Ovary (tissue), 9 donors: Measurements from ENCODE around the gene RASAL2. TPM values are rescaled to one million over a fixed set of nuclear protein-coding genes. Genes with fewer than 3 reads are reported as not detected.
"Not testable (repeated sequence)": the region's sequence is repeated elsewhere in the genome, so short reads cannot be mapped to it uniquely, and the experiment has no call there.

Source experiments
- DNase-seq, 5 donors: peaks; one replicate each; pipeline ENCODE4 v3.0.0-alpha.2; 2019 to 2020
- H3K27ac ChIP-seq, 2 donors: fragments of 200-600 bp; one replicate each; pipeline versions ENCODE4 v1.5.1 to v1.8.0; 2019 to 2022
- H3K27me3 ChIP-seq: fragments of 200-600 bp; one replicate; pipeline ENCODE4 v1.8.0; 2022
- H3K36me3 ChIP-seq: fragments of 200-600 bp; sonication (generic); one replicate; pipeline ENCODE4 v1.5.1; 2019
- H3K4me1 ChIP-seq: one replicate; pipeline ENCODE4 v1.8.1; 2013; ENCODE audit warnings: mild to moderate bottlenecking, moderate library complexity; ENCODE audit not compliant: insufficient read depth
- H3K4me3 ChIP-seq: fragments of 200-600 bp; sonication (generic); one replicate; pipeline ENCODE4 v1.5.1; 2017
- H3K9me3 ChIP-seq, 2 donors: fragments of 200-600 bp in 1 of 2; sonication (generic) in 1 of 2; one replicate each; pipeline versions ENCODE4 v1.5.1 to v1.8.1; 2013 to 2019; ENCODE audit warnings: mild to moderate bottlenecking in 1 of 2, moderate library complexity in 1 of 2
- EP300 ChIP-seq: sonication (generic); formaldehyde crosslinking; IDR thresholded peaks from one replicate; pipeline ENCODE4 v1.6.1; 2017; ENCODE audit warnings: antibody characterized with exemption
- POLR2A ChIP-seq: fragments of 450-650 bp; IDR thresholded peaks from one replicate; pipeline ENCODE4 v1.6.1; 2017; ENCODE audit warnings: antibody characterized with exemption, mild to moderate bottlenecking, moderate library complexity
- WGBS, 3 donors: extraction: QIAGEN DNeasy Blood & Tissue Kit in 1 of 3; methylation state at CpG; one replicate each; pipeline versions ENCODE4 v1.1.5 to v1.1.7; 2013 to 2017; 5-methylcytosine and 5-hydroxymethylcytosine counted together
- intact Hi-C, 4 donors: fragments of 100-400 bp; cut with DNase I; formaldehyde crosslinking; loops; one replicate each; pipeline versions ENCODE4 v1.11.0 to v1.15.1; 2022 to 2023
- polyA plus RNA-seq, 2 donors: library from polyadenylated mRNA; stranded (reverse); fragments of 200-250 nt in 1 of 2; fragments of 350-450 nt in 1 of 2; fragmentation: Illumina TruSeq in 1 of 2; extraction: RNeasy Lipid Tissue Mini Kit (QIAGEN cat#74804) in 1 of 2; gene quantifications; one replicate each; pipeline ENCODE4 v1.2.3, GENCODE V29; 2013 to 2014
- total RNA-seq, 7 donors: library from RNA; depleted of rRNA in 2 of 7; stranded (reverse); fragments of >200 nt in 2 of 7; fragmentation: NEBNext Ultra II Directional in 3 of 7; extraction: Animal tissue kit (Norgen Biotek cat#: 25700) in 3 of 7; gene quantifications; one replicate each; pipeline versions ENCODE4 v1.1.0 to v1.2.4, GENCODE V29; 2016 to 2023
- TF ChIP-seq, protein P1 (sequence below), 3 donors: fragments of 450-650 bp in 2 of 3; fragments of 200-600 bp in 1 of 3; IDR thresholded peaks; one replicate each; pipeline versions ENCODE4 v1.5.1 to v1.8.0; 2016 to 2022; ENCODE audit warnings: antibody characterized with exemption in 3 of 3, mild to moderate bottlenecking in 1 of 3
- donor health status: DM: no; HTN: no; CAD: no; lungs with moderate emphysema.
- donor health status: DM: no; HTN: no; CAD: no.
- donor health status: Bipolar disorder and iron deficiency.
- donor health status: DM: yes; HTN: yes; CAD: no.
- donor health status: DM: no; HTN: no; CAD: no.
- donor health status: DM: yes; HTN: yes; CAD: no.

Gene RASAL2
- total and polyA plus RNA-seq, 9 donors = 4.2 to 20.5 (median 11.5) TPM

DNA sequence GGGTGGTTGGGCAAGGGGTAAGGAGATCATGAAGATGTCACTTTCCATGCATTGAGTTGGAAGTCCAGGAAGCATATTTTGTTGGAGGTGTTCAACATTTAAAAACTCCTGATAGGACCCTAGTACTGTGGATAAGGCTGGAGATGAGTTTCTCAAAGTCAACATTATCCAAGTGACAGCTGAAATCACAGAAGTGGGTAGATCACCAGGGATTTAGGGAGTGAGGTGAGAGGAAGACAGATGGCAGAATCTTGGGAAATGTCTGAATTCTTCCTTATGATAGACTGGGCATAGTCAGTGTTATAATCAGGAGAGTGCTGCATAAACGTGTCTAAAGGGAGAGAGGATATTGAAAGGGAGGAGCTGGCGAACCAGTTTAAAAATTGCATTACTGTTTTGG lies 5.3 kb upstream of the RASAL2 start:
- TF ChIP-seq EP300 (no peak), POLR2A (no peak)
- TF ChIP-seq, protein P1, sequence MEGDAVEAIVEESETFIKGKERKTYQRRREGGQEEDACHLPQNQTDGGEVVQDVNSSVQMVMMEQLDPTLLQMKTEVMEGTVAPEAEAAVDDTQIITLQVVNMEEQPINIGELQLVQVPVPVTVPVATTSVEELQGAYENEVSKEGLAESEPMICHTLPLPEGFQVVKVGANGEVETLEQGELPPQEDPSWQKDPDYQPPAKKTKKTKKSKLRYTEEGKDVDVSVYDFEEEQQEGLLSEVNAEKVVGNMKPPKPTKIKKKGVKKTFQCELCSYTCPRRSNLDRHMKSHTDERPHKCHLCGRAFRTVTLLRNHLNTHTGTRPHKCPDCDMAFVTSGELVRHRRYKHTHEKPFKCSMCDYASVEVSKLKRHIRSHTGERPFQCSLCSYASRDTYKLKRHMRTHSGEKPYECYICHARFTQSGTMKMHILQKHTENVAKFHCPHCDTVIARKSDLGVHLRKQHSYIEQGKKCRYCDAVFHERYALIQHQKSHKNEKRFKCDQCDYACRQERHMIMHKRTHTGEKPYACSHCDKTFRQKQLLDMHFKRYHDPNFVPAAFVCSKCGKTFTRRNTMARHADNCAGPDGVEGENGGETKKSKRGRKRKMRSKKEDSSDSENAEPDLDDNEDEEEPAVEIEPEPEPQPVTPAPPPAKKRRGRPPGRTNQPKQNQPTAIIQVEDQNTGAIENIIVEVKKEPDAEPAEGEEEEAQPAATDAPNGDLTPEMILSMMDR (IDR thresholded peaks at IDR 0.05) = no peak
- peaks cover 2% of the 10 kb centered on the region for H3K4me1 ChIP-seq
- no peaks in the 10 kb centered on the region for H3K9me3 ChIP-seq
- no peak for DNase-seq
- no peaks in the 10 kb centered on the region for H3K27me3 ChIP-seq
- no peaks in the 10 kb centered on the region for H3K36me3 ChIP-seq
- H3K27ac ChIP-seq = no peak overlapping the region
- H3K4me3 ChIP-seq = no peak overlapping the region
- 84 to 86% (median 84%) methylated on average over 2 of the region's 2 CpGs for whole genome bisulfite sequencing, 3 donors
- intact Hi-C loops = no loop called here

DNA sequence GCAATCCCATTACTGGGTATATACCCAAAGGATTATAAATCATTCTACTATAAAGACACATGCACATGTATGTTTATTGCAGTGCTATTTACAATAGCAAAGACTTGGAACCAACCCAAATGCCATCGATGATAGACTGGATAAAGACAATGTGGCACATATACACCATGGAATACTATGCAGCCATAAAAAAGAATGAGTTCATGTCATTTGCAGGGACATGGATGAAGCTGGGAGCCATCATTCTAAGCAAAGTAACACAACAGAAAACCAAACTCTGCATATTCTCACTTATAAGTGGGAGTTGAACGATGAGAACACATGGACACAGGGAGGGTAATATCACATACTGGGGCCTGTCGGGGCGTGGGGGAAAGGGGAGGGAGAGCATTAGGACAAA lies 2.5 kb upstream of the RASAL2 start:
- not testable (repeated sequence) for H3K9me3 ChIP-seq, H3K4me3 ChIP-seq, H3K36me3 ChIP-seq, H3K27me3 ChIP-seq, DNase-seq, H3K27ac ChIP-seq, H3K4me1 ChIP-seq
- WGBS, 3 donors = 84 to 93% (median 90%) methylated on average over 4 of the region's 4 CpGs
- intact Hi-C loops = loop anchor here in 2 of 4 donors (5.0 kb wide), 1 partner anchor 54 kb away; no protein-coding TSS in a partner anchor

- Histone ChIP-seq H3K4me3 (no peak overlapping the region), H3K4me1 (peaks cover 2% of the 10 kb centered on the region), H3K36me3 (no peaks in the 10 kb centered on the region), H3K9me3 (no peaks in the 10 kb centered on the region), H3K27me3 (no peaks in the 10 kb centered on the region), H3K27ac (no peak overlapping the region)
- no peak for DNase-seq
- 66 to 79% (median 77%) methylated on average over 3 of the region's 3 CpGs for WGBS, 3 donors
- intact Hi-C loops = loop anchor here in 2 of 4 donors (5.0 kb wide), 1 partner anchor 55 kb away; no protein-coding TSS in a partner anchor
- TF ChIP-seq, protein P1 (IDR thresholded peaks at IDR 0.05) = no peak
- TF ChIP-seq POLR2A (no peak), EP300 (no peak)
Measured at GRCh38 chr1:178091986-178092745, 1.7 kb upstream of the RASAL2 start.

- Histone ChIP-seq H3K27ac (peak overlapping the region in 1 of 2 donors; percentile 87), H3K4me3 (peak overlapping the region; percentile 80), H3K9me3 (no peaks in the 10 kb centered on the region), H3K4me1 (peaks cover 2% of the 10 kb centered on the region), H3K36me3 (no peaks in the 10 kb centered on the region), H3K27me3 (no peaks in the 10 kb centered on the region)
- DNase-seq = peak; percentile 13 to 46 (median 31)
- intact Hi-C loops = loop anchor here in 2 of 4 donors (5.0 kb wide), 1 partner anchor 56 kb away; no protein-coding TSS in a partner anchor
- WGBS, 3 donors = 2 to 4% (median 4%) methylated on average over 11 of the region's 11 CpGs
- TF ChIP-seq EP300 (no peak), POLR2A (no peak)
- TF ChIP-seq, protein P1 (IDR thresholded peaks at IDR 0.05) = no peak
Measured at GRCh38 chr1:178092878-178093493, 918 bp upstream of the RASAL2 start.
